Measurements from ENCODE around the gene ITPR2.

GRCh38 chr12:26612203-26612602 is 220.8 kb downstream of the ITPR2 start:
- TF ChIP-seq CTCF (conservative IDR thresholded peaks at IDR 0.05) (no peak), EZH2 (IDR thresholded peaks at IDR 0.05; ENCODE audit: low read depth) (no peak)

Data from PC-9 (cell line).